HG03354 (cell line): Measurements from ENCODE around the gene FAM229A.

Experiments
- ATAC-seq: cut with Tn5 transposase; IDR thresholded peaks from one replicate; pipeline ENCODE4 v1.9.1; 2021; ENCODE audit warnings: mild to moderate bottlenecking; ENCODE audit not compliant: unreplicated experiment, poor library complexity, severe bottlenecking

The FAM229A gene

DNA sequence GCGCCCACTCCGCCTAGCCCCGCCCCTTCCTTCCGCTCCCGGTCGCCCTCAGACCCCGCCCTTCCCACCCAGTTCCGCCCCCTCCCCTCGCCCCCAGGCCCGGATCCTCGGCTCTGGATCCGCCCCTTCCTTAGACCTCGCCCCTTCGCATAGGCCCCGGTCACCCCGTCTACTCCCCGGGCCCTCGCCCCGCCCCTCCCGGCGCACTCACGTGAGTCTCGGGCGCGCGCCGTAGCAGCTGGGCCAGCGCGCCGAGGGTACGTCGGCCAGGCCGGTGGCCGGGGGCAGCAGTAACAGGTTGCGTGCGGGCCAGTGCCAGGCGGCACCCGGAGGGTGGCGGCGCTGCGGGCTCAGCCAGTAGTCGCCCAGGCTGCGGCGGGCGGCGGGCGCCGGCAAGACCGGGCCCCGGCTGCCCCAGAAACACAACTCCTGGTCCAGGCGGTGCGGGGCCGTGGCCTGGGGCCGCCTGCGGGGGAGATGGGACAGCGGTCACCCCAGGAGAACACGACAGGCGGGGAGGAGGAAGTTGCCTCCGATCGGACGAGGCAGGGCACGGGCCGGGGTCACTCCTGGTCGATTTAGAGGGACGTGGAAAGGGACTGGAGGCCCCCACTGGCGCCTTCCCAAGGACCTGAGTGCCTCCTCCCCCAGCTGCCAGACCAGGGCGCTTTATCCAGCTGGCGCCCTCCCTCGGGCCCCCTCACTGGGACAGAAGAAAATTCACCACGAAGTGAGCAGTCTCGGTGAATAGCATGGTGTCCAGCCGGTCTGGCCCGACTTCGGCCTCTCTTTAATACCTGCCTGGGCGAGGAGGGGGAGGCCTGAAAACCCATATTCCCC is 10.7 kb downstream of the FAM229A start:
- peak; percentile 83 for ATAC-seq

DNA sequence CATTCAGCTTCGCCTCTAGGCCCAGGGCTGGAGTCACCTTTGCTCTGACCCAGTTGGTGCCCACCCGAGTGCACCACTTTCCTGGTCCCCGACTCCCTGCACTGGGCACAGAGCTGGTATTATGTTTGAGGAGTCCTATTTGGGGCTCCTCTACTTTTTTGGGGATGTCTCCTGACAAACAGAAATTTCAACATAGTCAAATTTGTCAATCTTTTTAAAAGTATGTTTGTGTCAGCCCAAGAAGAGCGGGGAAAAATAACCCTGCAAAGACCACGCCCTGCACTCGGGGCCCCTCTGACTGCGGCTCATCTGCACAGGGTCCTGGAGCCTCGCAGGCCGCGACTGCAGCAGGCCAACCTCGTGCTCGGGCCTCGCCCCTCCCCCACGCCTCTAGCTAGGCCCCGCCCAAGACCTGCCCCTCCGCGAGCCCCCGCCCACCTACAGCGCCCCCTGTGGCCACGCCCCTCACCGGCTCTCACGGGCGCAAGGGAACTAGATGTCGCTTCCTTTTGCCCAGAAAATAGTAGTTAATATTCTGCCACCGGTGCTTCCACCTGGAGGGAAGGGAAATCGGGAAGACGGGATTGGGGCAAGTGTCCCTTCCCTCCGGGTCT is 11.4 kb downstream of the FAM229A start:
- peak; percentile 43 for ATAC-seq

DNA sequence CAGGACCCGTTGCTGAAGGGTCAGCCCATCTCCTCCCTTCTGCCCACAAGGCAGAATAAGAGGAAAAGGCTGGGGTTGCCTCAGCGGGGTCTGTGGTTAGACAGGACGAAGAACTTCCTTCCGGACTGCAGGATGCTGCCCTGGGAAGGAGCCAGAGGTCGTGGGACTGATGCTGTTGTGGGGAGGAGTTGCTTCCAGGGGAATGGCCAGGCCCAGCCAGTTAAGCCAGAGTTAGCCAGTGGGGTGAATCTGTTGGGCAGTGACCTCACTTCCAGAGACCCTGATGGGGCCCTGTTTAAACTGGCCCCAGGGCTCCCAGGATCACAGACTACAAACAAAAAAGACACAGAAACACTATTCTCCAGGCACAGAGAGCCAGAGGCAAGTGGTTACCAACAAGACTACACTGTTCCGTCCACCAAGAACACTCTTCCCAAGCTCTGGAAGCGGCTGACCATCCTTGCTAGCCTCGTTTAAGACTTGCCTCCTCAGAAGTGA is 13.0 kb downstream of the FAM229A start:
- ATAC-seq, result no peak

DNA sequence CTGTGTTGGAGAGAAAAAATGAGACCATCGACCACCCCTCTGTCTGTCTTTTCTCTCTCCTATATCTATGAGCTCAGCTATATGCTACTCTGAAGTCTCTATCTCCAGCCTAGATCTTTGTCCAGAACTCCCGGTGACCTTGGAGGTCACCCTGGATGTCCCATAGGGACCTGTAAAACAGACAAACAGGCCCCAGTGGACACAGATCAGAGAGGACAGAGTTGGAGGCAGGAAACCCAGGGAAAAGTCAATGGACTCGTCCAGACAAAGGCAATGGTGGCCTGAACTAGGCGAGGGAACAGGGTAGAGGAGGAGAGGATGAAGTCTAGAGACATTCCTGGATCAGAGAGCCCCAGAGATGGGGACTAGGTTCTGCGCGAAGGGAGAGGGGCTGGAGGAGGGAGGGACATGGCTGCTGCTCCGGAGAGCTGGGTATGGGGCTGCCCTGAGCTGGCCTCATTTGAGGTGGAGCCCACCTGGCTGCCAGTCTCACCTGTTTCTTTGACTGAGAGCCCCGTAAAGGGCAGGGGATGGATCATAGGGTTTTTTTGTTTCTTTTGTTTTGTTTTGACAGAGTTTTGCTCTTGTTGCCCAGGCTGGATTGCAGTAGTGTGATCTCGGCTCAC is 15.6 kb downstream of the FAM229A start:
- no peak for ATAC-seq

DNA sequence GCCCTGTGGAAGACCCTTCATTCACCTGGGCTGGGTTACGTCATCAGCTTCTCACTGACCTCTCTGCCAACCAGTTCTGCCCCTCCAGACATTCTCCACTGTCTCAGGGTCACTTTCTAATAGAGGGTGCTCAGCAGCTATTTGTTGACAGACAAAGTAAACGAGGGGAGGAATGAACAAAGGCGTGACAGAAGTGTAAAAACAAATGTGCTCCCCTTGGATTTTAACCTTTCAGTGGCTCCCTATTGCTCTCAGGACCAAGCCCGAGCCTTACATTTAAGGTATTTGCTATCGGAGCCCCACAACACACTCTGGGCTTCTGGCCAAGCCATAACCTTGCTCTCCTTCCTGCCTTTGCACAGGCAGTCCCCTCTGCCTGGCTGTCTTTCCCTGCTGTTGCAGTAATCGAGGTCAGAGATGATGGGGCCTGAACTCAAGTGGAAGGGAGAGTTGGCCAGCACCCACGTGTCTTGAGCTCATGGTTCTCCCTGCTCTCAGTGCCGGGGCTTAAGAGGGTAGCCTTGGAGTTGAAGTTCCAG is 16.9 kb downstream of the FAM229A start:
- ATAC-seq, result no peak

DNA sequence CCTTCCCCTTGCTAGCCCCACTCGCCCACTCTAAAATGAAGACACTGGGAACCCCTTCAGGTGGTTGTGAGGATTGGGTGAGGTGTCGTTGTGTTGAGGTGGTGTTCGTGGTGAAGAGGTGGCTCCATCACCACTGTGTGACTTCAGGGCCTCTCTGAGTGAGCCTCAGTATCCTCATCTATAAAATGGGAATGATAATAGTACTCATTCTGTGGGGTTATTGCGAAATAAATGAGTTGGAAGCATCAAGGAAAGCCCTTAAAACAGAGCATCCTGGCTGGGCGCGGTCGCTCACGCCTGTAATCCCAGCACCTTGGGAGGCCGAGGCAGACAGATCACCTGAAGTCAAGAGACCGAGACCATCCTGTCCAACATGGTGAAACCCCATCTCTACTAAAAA is 19.6 kb downstream of the FAM229A start:
- no peak for ATAC-seq

- ATAC-seq, result no peak
These were observed 20.3 kb downstream of the FAM229A start for GRCh38 chr1:32341971-32342370.

GRCh38 chr1:32341186-32341757 is 21.0 kb downstream of the FAM229A start:
- ATAC-seq, result no peak

DNA sequence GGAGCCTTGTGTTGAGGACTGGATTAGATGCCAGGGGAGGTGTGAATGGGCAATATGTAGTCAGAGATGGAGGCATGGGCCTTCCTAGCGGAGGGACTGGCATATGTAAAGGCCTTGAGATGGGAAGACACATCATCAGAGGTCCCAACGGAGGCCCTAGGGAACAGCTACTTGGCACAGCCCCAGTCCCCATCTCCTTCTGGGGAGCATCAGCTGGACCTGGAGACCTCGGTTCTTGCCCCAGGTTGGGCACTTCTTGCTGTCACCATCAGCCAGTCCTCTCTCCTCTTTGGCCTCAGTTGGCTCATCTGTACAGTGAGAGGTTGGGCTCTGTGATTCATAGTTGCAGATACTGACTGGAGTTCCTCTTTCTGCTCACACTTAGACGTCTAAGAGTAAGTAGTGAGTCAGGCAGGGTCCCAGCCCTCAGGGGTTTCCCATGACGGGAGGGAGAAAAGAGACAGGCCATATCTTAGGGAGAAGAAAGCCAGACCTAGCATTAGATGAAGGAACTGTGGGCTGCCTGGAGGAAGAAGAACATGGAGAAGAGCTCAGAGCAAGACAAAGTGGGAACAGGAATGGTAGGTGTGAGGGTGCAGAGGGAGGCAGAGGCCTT is 22.8 kb downstream of the FAM229A start:
- ATAC-seq, result no peak

DNA sequence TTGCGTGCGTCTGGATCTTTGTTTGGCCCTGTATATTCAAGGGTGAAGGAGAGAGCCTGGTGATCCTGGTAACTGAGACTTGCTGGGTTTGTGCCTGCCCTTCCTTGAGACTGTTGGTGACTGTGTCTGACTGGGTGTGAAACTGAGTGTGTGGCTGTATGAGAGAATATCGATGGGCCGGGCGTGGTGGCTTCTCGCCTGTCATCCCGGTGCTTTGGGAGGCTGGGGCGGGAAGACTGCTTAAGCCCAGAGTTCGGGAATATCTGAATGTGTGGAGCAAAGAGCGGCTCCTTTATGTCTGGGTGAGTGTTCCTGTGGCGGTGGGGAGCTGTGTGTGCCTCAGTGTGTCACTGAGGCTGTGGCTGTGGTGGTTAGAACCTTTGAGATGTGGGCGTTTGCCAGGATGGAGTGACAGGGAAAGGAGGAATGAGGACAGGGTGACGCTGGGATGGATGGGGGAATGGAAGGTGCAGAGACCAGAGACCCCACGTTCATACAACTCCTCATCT is 23.6 kb downstream of the FAM229A start:
- ATAC-seq, result no peak

- ATAC-seq, result no peak
These were observed 24.2 kb downstream of the FAM229A start for GRCh38 chr1:32337855-32338636.

DNA sequence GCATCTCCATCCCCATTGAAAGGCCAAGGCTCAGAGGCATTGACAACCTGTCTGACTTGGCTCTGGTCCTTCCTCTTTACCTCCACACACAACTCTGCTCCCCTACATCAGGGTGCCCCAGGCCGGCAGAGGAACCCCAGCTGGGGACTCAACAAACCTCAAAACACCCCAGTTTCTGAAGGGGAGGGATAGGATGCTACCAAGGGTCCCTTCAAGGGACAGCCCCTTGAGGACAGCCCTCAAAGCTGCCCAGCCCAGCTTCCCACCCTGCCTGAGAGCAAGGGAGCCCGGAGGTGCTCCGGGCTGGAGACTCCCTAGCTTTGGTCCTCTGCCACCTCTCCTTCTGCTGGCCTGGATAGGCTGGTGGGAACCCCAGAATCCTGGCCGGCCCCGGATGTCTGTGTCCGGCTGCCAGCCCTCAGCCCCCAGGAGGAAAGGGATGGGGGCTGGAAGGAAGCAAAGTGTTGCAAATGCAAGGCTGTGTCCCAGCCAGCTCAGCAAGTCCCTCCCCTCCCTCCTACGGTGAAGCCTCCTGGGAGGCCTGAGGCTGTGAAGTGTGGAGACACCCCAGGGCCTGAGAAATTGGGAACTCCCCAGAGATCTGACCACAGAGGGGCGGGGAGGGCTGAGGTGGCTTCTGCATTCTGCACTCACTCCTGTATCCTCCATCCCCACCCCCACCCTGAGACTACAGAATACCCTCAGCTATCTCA is 25.2 kb downstream of the FAM229A start:
- no peak for ATAC-seq

- ATAC-seq, result no peak
These were observed 25.7 kb downstream of the FAM229A start for GRCh38 chr1:32336591-32336932.

DNA sequence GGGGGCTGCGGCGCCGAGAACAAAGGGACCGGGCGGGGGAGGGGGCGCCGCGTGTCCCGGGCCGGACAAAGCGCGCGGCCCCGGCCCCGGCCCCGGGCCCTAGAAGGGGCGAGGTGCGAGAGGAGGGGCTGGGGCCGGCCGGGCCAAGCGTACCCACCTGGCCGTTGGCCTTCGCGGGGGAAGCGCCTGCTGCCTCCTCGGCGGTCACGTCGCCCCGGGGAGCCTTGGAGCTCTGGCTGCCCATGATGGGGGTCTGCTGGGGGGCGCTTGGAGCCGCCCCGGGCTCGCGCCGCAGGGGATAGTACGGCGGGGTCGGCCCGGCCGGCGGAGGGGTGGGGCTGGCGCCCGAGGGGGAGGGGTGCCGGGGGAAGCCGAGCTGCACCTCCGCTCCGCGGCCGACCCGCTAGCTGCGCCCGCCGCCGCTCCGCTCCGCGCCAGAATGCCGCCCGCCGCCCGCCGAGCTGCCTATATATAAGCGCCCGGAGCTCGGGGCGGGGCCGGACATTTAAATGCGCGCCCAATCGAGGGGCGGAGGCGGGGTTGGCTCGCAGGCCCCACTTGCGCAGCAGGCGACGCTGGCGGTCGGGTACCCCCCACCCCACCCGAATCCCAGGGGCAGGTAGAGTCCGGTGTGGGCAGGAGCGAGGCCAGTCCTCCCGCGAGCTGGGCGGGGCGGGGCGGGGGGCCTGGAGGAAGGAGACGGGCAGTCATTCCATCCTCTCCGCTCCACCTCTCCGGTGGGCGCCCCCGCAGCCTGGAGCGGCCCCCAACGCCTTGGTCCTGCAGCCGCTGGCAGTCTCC is 26.3 kb downstream of the FAM229A start, which contains the start of gene MARCKSL1:
Gene MARCKSL1 (minus strand): TSS at position 444 of the 801 bp plus-strand sequence. CDS start 200 bp downstream, at position 244.
- peak; percentile 37 for ATAC-seq

DNA sequence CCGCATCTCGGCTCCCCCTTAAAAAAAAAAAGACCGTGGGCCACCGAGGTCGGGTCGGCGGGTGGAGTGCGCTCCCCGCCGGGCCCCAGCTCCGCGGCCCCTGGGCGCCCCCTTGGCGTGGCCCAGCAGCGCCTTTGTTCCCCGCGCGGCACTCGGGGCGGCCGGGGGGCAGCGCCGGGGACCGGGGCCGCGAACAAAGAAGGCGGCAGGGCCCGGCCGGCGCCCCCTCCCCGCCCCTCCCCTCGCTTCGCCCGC is 26.8 kb downstream of the FAM229A start:
- ATAC-seq, result peak; percentile 3

- peak; percentile 27 for ATAC-seq
These were observed 27.3 kb downstream of the FAM229A start for GRCh38 chr1:32334864-32335534.

GRCh38 chr1:32334274-32334861 is 27.9 kb downstream of the FAM229A start:
- no peak for ATAC-seq
